IMR-90 (cell line): ENCODE measurements around the gene C21orf91. TPM values are rescaled to one million over a fixed set of nuclear protein-coding genes. Genes with fewer than 3 reads are reported as not detected.

Experiments used
- ATAC-seq: fragments of 200-7000 bp; cut with Tn5 transposase; 2 replicates; pipeline ENCODE4 v1.9.1; 2020; ENCODE audit warnings: low read depth, mild to moderate bottlenecking, moderate library complexity
- BruUV-seq: library from RNA; stranded (reverse); fragments of 400-500 nt; replicated peaks from 2 replicates; lab custom pipeline; 2021; lab: Mats Ljungman, UMichigan
- CTCF ChIA-PET: fragments of 300-600 bp; formaldehyde crosslinking; extraction: SDS; loops from one replicate; lab custom pipeline; 2021; ENCODE audit warnings: antibody characterized with exemption; lab: Yijun Ruan, JAX
- POLR2A ChIA-PET: fragments of 300-600 bp; sonication (Branson Sonifier 250); formaldehyde crosslinking; loops from one replicate; lab custom pipeline; 2022; ENCODE audit warnings: antibody characterized with exemption; ENCODE audit not compliant: unreplicated experiment; lab: Charles Lee
- DNase-seq: peaks from one replicate; pipeline ENCODE4 v3.0.0; 2013
- H2AFZ ChIP-seq: replicated peaks from 2 replicates; pipeline ENCODE3; 2013; ENCODE audit warnings: low read length, mild to moderate bottlenecking; ENCODE audit not compliant: poor library complexity
- H2AK5ac ChIP-seq: 2 replicates; pipeline ENCODE4 v1.6.1; 2013; ENCODE audit warnings: low read depth, low read length, inconsistent platforms
- H2AK9ac ChIP-seq: replicated peaks from 2 replicates; pipeline ENCODE3; 2013; ENCODE audit warnings: mild to moderate bottlenecking, low read depth, low read length, moderate library complexity; ENCODE audit not compliant: poor library complexity
- H2BK120ac ChIP-seq: 2 replicates; pipeline ENCODE4 v1.6.1; 2013; ENCODE audit warnings: low read depth, low read length, inconsistent platforms
- H2BK15ac ChIP-seq: 3 replicates; pipeline ENCODE4 v1.6.1; 2013; ENCODE audit warnings: low read depth, low read length, inconsistent platforms
- H2BK20ac ChIP-seq: 2 replicates; pipeline ENCODE4 v1.6.1; 2013; ENCODE audit warnings: low read depth, mild to moderate bottlenecking, inconsistent platforms, low read length, moderate library complexity
- H2BK5ac ChIP-seq: 2 replicates; pipeline ENCODE4 v1.6.1; 2013; ENCODE audit warnings: mild to moderate bottlenecking, low read depth, low read length, inconsistent platforms; ENCODE audit not compliant: poor library complexity, severe bottlenecking
- H3K14ac ChIP-seq: replicated peaks from 2 replicates; pipeline ENCODE4 v1.6.1; 2013; ENCODE audit warnings: low read depth, low read length, inconsistent platforms
- H3K18ac ChIP-seq: 2 replicates; pipeline ENCODE4 v1.6.1; 2013; ENCODE audit warnings: low read depth, low read length, control low read depth
- H3K23ac ChIP-seq: 2 replicates; pipeline ENCODE4 v1.6.1; 2013; ENCODE audit warnings: low read depth, low read length, inconsistent platforms
- H3K27ac ChIP-seq: 2 replicates; pipeline ENCODE4 v1.5.1; 2013; ENCODE audit warnings: mild to moderate bottlenecking, control low read depth, low read length; ENCODE audit not compliant: insufficient read depth
- H3K27me3 ChIP-seq: 2 replicates; pipeline ENCODE4 v1.6.1; 2013; ENCODE audit warnings: low read length; ENCODE audit not compliant: control insufficient read depth, insufficient read depth
- H3K36me3 ChIP-seq: 2 replicates; pipeline ENCODE4 v1.6.1; 2013; ENCODE audit warnings: low read length, mixed read lengths; ENCODE audit not compliant: control insufficient read depth, insufficient read depth
- H3K4ac ChIP-seq: 2 replicates; pipeline ENCODE4 v1.6.1; 2013; ENCODE audit warnings: low read depth, low read length, inconsistent platforms
- H3K4me1 ChIP-seq: 2 replicates; pipeline ENCODE4 v1.6.1; 2013; ENCODE audit warnings: low read length, mixed read lengths; ENCODE audit not compliant: control insufficient read depth, insufficient read depth
- H3K4me2 ChIP-seq: 2 replicates; pipeline ENCODE4 v1.6.1; 2013; ENCODE audit warnings: low read depth, mild to moderate bottlenecking, control low read depth, low read length, moderate library complexity
- H3K4me3 ChIP-seq: 2 replicates; pipeline ENCODE4 v1.5.1; 2013; ENCODE audit warnings: low read depth, mild to moderate bottlenecking, control low read depth, low read length, moderate library complexity; ENCODE audit not compliant: insufficient read depth
- H3K56ac ChIP-seq: 2 replicates; pipeline ENCODE4 v1.6.1; 2013; ENCODE audit warnings: low read length, inconsistent platforms; ENCODE audit not compliant: insufficient read depth; ENCODE audit errors: extremely low read depth
- H3K79me1 ChIP-seq, 2 experiments: 2 replicates each; pipeline ENCODE4 v1.6.1; 2013; ENCODE audit warnings: low read length in 2 of 2, inconsistent platforms in 1 of 2, low read depth in 1 of 2
- H3K9ac ChIP-seq: 2 replicates; pipeline ENCODE4 v1.6.1; 2013; ENCODE audit warnings: low read depth, low read length, control low read depth
- H3K9me1 ChIP-seq: 2 replicates; pipeline ENCODE4 v1.6.1; 2013; ENCODE audit warnings: low read length, inconsistent platforms; ENCODE audit not compliant: insufficient read depth
- H3K9me3 ChIP-seq: 2 replicates; pipeline ENCODE4 v1.6.1; 2013; ENCODE audit warnings: low read length; ENCODE audit not compliant: control insufficient read depth, insufficient read depth
- H4K20me1 ChIP-seq: 2 replicates; pipeline ENCODE4 v1.6.1; 2013; ENCODE audit warnings: low read length, inconsistent platforms; ENCODE audit not compliant: insufficient read depth
- H4K5ac ChIP-seq: 2 replicates; pipeline ENCODE4 v1.6.1; 2013; ENCODE audit warnings: mild to moderate bottlenecking, low read depth, low read length, control low read depth
- H4K8ac ChIP-seq, 2 experiments: 2 replicates each; pipeline ENCODE4 v1.6.1; 2013; ENCODE audit warnings: low read depth in 2 of 2, low read length in 2 of 2, control low read depth in 1 of 2, inconsistent platforms in 1 of 2
- H4K91ac ChIP-seq: 2 replicates; pipeline ENCODE4 v1.6.1; 2013; ENCODE audit warnings: low read depth, low read length, inconsistent platforms; ENCODE audit not compliant: insufficient read depth
- BHLHE40 ChIP-seq: fragments of 150-350 bp; IDR thresholded peaks from 2 replicates; pipeline ENCODE4 v1.6.1; 2016; ENCODE audit warnings: mild to moderate bottlenecking, low read depth, low read length
- FOS ChIP-seq: fragments of 150-350 bp; IDR thresholded peaks from 2 replicates; pipeline ENCODE4 v1.6.1; 2016; ENCODE audit warnings: low read depth, low read length
- MAFK ChIP-seq: IDR thresholded peaks from 2 replicates; pipeline ENCODE4 v1.6.1; 2012; ENCODE audit warnings: low read depth, low read length, improper control_type of control experiment
- RAD21 ChIP-seq: IDR thresholded peaks from 2 replicates; pipeline ENCODE4 v1.6.1; 2012; ENCODE audit warnings: low read length, improper control_type of control experiment
- RCOR1 ChIP-seq: IDR thresholded peaks from 2 replicates; pipeline ENCODE4 v1.6.1; 2012; ENCODE audit warnings: mild to moderate bottlenecking, low read length, improper control_type of control experiment; ENCODE audit not compliant: insufficient replicate concordance
- WGBS, 2 experiments: methylation state at CpG; one replicate each; pipeline versions ENCODE4 v1.1.5 to v1.1.7; 2013; ENCODE audit warnings: missing lambda C conversion rate in 2 of 2; ENCODE audit not compliant: insufficient read length in 1 of 2; ENCODE audit errors: extremely low coverage in 2 of 2; 5-methylcytosine and 5-hydroxymethylcytosine counted together
- dilution Hi-C: fragments of 300-500 bp; cut with HindIII; formaldehyde crosslinking; loops from one replicate; pipeline ENCODE4 v1.14.3; 2018; ENCODE audit warnings: low sequenced_read_pairs; ENCODE audit not compliant: unreplicated experiment
- in situ Hi-C: fragments of 300-500 bp; cut with MboI; formaldehyde crosslinking; loops from 3 replicates; pipeline ENCODE4 v1.14.3; 2019; ENCODE audit warnings: low sequenced_read_pairs, inconsistent platforms, mixed read lengths
- intact Hi-C: fragments of 100-400 bp; cut with micrococcal nuclease; formaldehyde crosslinking; loops from 2 replicates; pipeline ENCODE4 v1.10.0; 2022
- polyA plus RNA-seq, 3 experiments: library from polyadenylated mRNA; depleted of rRNA; stranded (reverse); fragments of >200 nt; gene quantifications; 2 replicates each; pipeline ENCODE4 v1.2.3, GENCODE V29; 2012; ENCODE audit warnings: low replicate concordance in 1 of 3
- total RNA-seq: library from RNA; depleted of rRNA; stranded (reverse); fragments of >200 nt; gene quantifications from 2 replicates; pipeline ENCODE4 v1.2.3, GENCODE V29; 2012
- TF ChIP-seq, protein P1 (sequence below): fragments of 150-350 bp; IDR thresholded peaks from 2 replicates; pipeline ENCODE4 v1.6.1; 2017; ENCODE audit warnings: mild to moderate bottlenecking, antibody characterized with exemption, low read length, low read depth

Gene C21orf91
- total and polyA plus RNA-seq, 2 of the 4 experiments (the other 2 are of a cell fraction) = 3.7 to 9.3 TPM

DNA sequence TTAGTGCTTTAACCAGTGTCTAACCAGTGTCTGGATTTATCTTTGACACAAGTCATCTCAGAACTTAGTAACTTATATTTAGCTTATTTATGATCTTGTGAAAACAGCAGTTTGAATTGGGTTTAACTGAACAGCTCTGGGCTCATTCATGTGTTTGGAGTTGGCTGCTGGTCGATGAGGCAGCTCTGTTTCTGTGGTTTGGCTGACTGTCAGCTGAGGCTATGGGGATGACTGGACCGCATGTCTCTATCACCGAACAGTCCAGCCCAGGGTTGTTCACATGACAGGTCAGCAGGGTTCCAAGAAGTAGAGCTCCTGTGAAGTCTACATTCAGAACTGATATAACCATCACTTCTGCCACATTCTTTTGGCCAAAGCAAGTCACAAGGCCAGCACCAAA lies 29.1 kb upstream of the C21orf91 start:
- H3K4me1 ChIP-seq = peaks cover 7% of the 10 kb centered on the region
- H3K23ac ChIP-seq = peak overlapping the region; percentile 20; the same call in 1 of the 2 replicates
- H3K9me3 ChIP-seq = no peaks in the 10 kb centered on the region; the same call in none of the 2 replicates
- no peaks in the 10 kb centered on the region for H3K79me1 ChIP-seq
- peak overlapping the region in 1 of 2 experiments; percentile 53; a peak in 1 of 4 replicates for H4K8ac ChIP-seq
- DNase-seq = peak; percentile 97
- intact Hi-C loops = loop anchor here (2.0 to 10.0 kb wide), 3 partner anchors 29 to 353 kb away; partner anchors contain the start of genes BTG3 and C21orf91
- H3K56ac ChIP-seq = peak overlapping the region; percentile 40; the same call in 1 of the 2 replicates
- no peaks in the 10 kb centered on the region for H3K36me3 ChIP-seq
- TF ChIP-seq FOS = peak; percentile 72
- TF ChIP-seq, protein P1, sequence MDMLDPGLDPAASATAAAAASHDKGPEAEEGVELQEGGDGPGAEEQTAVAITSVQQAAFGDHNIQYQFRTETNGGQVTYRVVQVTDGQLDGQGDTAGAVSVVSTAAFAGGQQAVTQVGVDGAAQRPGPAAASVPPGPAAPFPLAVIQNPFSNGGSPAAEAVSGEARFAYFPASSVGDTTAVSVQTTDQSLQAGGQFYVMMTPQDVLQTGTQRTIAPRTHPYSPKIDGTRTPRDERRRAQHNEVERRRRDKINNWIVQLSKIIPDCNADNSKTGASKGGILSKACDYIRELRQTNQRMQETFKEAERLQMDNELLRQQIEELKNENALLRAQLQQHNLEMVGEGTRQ = peak; percentile 89
- no peak for TF ChIP-seq RAD21
- TF ChIP-seq MAFK = peak; percentile 23; the same call in 1 of the 2 replicates
- no peak for TF ChIP-seq RCOR1
- TF ChIP-seq BHLHE40 = peak; percentile 79
- no CpG with 5 or more reads among the region's 3 CpGs for WGBS, 2 experiments
- H2BK15ac ChIP-seq = peak overlapping the region; percentile 64; the same call in 1 of the 3 replicates
- dilution Hi-C loops = no loop called here
- H4K20me1 ChIP-seq = peaks cover 3% of the 10 kb centered on the region; the same call in 1 of the 2 replicates
- in situ Hi-C loops = loop anchor here (25.0 kb wide), 1 partner anchor 386 kb away; no protein-coding TSS in a partner anchor
- peak overlapping the region; percentile 38; the same call in 1 of the 2 replicates for H3K14ac ChIP-seq
- POLR2A ChIA-PET = no interaction called here
- no peak overlapping the region for H2AFZ ChIP-seq
- no peak overlapping the region for H3K4me3 ChIP-seq
- H3K18ac ChIP-seq = peak overlapping the region; percentile 28; the same call in 1 of the 2 replicates
- no peak overlapping the region for H3K9ac ChIP-seq
- BruUV-seq = no TSS peak
- H4K91ac ChIP-seq = peak overlapping the region; percentile 59; the same call in 1 of the 2 replicates
- peak overlapping the region; percentile 72 for H2BK5ac ChIP-seq
- H3K4me2 ChIP-seq = peak overlapping the region; percentile 59; the same call in 1 of the 2 replicates
- H2AK5ac ChIP-seq = 0 out of 2 replicates have a peak overlapping the region, but pooled peaks have one; percentile 5
- CTCF ChIA-PET = interaction anchor here (0.6 to 2.1 kb wide), 2 partner anchors 11 to 28 kb away, joined by 3 to 7 read pairs; no protein-coding TSS in a partner anchor
- H2BK20ac ChIP-seq = peak overlapping the region; percentile 58
- peak overlapping the region; percentile 48 for H3K27ac ChIP-seq
- peak overlapping the region; percentile 77 for H2BK120ac ChIP-seq
- H3K9me1 ChIP-seq = no peaks in the 10 kb centered on the region; the same call in 1 of the 2 replicates
- H4K5ac ChIP-seq = no peak overlapping the region
- peak overlapping the region; percentile 43 for H2AK9ac ChIP-seq
- peak overlapping the region; percentile 67 for H3K4ac ChIP-seq
- H3K27me3 ChIP-seq = no peaks in the 10 kb centered on the region
- ATAC-seq = peak; percentile 90
